ENCODE data around the gene CCDC137.
A peak's percentile ranks its signal among the peaks of the same experiment; 100 is the strongest.
"Not testable (repeated sequence)": the region's sequence is repeated elsewhere in the genome, so short reads cannot be mapped to it uniquely, and the experiment has no call there.

Gene CCDC137

GRCh38 chr17:81666342-81667191, at the start of gene CCDC137, which contains the start of gene OXLD1:
CCDC137 (plus strand) TSS chr17:81666737; CDS start chr17:81666767, 30 bp downstream.
OXLD1 (minus strand) TSS chr17:81666605; CDS start chr17:81666577, 28 bp downstream.
- DNase-seq (ENCODE audit: low read depth): peak; percentile 90

- no peak for DNase-seq (ENCODE audit: low read depth)
These were observed 49.7 kb upstream of the CCDC137 start for GRCh38 chr17:81616877-81617276.

GRCh38 chr17:81618307-81618706, 48.2 kb upstream of the CCDC137 start:
- not testable (repeated sequence) for DNase-seq (ENCODE audit: low read depth)

- no peak for DNase-seq (ENCODE audit: low read depth)
These were observed 44.9 kb upstream of the CCDC137 start for GRCh38 chr17:81621494-81622130.

- DNase-seq (ENCODE audit: low read depth): no peak
These were observed 36.3 kb upstream of the CCDC137 start for GRCh38 chr17:81630274-81630673.

GRCh38 chr17:81631482-81631881, 35.1 kb upstream of the CCDC137 start:
- DNase-seq (ENCODE audit: low read depth): no peak

- no peak for DNase-seq (ENCODE audit: low read depth)
These were observed 31.1 kb upstream of the CCDC137 start for GRCh38 chr17:81635431-81635830.

- DNase-seq (ENCODE audit: low read depth): no peak
These were observed 30.5 kb upstream of the CCDC137 start for GRCh38 chr17:81635973-81636504.

GRCh38 chr17:81636505-81637288, 29.8 kb upstream of the CCDC137 start, which contains the start of the genes NPLOC4 and TSPAN10:
NPLOC4 (minus strand) TSS chr17:81637112; CDS start chr17:81636930, 182 bp downstream.
TSPAN10 (plus strand) TSS chr17:81637196; CDS start chr17:81642413, 5,217 bp downstream.
- peak; percentile 76 for DNase-seq (ENCODE audit: low read depth)

GRCh38 chr17:81638683-81639082, 27.9 kb upstream of the CCDC137 start:
- no peak for DNase-seq (ENCODE audit: low read depth)

- no peak for DNase-seq (ENCODE audit: low read depth)
These were observed 26.5 kb upstream of the CCDC137 start for GRCh38 chr17:81640011-81640410.

- DNase-seq (ENCODE audit: low read depth): no peak
These were observed 24.6 kb upstream of the CCDC137 start for GRCh38 chr17:81641825-81642489.

- DNase-seq (ENCODE audit: low read depth): no peak
These were observed 22.0 kb upstream of the CCDC137 start for GRCh38 chr17:81644496-81644895.

- DNase-seq (ENCODE audit: low read depth): no peak
These were observed 21.3 kb upstream of the CCDC137 start for GRCh38 chr17:81644976-81645952.

GRCh38 chr17:81646869-81647600, 19.5 kb upstream of the CCDC137 start:
- DNase-seq (ENCODE audit: low read depth): no peak

- no peak for DNase-seq (ENCODE audit: low read depth)
These were observed 18.9 kb upstream of the CCDC137 start for GRCh38 chr17:81647640-81648012.

- no peak for DNase-seq (ENCODE audit: low read depth)
These were observed 18.4 kb upstream of the CCDC137 start for GRCh38 chr17:81648013-81648706.

- DNase-seq (ENCODE audit: low read depth): no peak
These were observed 17.8 kb upstream of the CCDC137 start for GRCh38 chr17:81648707-81649085.

GRCh38 chr17:81650951-81651350, 15.6 kb upstream of the CCDC137 start:
- DNase-seq (ENCODE audit: low read depth): no peak
